GM18511 (cell line): Measurements from ENCODE around the gene EIF3F.
A peak's percentile ranks its signal among the peaks of the same experiment; 100 is the strongest.

Source experiments
- ATAC-seq: cut with Tn5 transposase; IDR thresholded peaks from one replicate; pipeline ENCODE4 v1.9.1; 2021; ENCODE audit warnings: mild to moderate bottlenecking, moderate library complexity; ENCODE audit not compliant: unreplicated experiment

Gene EIF3F

DNA sequence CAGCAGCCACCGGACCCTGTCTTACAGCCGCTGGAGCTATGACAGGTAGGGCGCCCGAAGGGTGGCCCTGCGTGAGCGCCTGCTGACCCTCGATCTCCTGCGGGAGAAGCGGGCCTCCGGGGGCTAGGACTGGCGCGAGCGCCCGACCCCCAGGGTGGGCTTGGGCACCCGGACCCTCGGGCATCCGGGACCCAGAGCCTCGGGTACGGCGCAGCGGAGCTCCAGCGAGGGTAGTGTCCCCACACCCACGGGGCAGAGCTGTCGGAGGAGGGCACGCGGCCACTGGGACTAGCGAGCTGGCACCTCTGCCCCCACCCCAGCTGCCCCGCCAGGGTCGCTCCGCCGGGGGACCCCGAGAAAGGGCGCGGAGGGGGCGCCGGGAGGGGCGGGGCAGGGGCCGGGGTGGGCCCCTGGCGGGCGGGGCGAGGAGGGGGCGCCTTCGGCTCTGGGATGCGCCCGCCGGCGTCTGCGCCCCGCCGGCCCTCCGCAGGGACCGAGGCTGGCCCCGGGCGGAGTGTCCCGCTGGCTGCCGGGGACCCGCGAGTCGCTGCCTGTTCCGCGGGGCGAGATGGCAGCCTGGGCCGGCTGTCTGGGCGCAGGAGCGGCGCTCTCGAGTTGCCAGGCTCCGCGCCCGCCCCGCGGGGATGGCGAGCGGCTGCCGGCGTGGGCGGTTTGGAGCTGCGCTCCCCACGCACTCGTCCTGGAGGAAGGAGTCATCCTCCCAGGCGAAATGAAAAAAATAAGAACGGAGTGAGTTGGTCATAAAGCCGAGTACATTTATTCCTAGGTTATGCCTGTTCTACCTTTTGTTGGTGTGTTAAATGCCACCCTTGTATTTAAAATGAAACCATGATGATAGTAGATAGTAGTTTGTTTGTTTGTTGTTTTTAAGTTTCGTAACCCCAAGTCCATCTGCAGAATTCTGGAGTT is 32.4 kb downstream of the EIF3F start:
- ATAC-seq: no peak

DNA sequence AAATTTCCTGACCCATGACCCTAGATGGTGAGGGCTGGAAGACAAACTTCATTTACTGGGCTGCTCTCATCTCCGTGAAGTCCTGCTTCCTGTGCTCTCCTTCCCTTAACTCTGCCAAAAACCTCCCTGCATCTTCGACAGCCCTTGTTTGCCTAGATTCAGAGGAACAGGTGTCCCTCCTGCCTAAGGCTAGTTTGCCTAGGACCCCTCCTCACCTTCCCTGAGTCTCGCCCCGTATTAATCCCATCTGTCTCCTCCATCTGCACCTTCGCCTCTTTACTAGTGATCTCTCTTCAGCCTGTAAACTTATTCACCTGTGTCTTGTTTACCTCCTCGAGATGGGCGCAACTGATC is 33.1 kb downstream of the EIF3F start:
- no peak for ATAC-seq

DNA sequence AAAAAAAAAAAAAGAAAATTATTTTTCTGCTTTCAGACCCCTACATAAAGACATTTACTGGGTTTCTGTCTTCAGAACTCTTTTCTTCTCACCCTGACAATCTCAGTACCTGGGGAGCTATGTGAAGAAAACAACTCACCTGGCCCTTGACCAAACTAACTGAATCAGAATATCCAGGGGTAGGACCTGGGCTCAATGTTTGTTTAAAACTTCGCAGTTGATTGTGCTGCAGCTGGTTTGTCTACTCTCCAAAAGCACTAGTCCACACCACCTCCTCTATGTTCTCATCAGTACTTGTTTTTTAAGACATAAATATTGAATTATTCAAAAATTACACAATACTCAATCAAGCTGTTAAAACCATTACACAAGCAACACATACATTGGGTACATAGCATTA is 34.8 kb downstream of the EIF3F start:
- ATAC-seq: no peak

DNA sequence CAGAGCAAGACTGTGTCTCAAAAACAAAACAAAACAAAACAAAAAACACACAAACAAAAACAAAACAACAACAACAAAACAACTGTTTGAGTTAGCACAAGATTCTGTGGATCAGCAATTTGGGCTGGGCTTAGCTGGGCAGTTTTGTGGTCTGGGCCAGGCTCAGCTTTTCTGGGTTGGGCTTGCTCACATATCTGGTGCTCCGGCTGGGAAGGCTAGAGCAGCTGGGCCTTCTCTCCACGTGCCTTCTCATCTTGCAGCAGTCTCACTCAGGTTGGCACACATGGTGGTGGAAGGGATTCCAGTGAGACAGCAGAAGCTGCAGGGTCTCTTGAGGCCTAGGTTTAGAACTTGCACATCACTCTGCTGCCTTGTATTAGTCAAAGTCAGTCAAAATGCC is 35.7 kb downstream of the EIF3F start:
- ATAC-seq: no peak

DNA sequence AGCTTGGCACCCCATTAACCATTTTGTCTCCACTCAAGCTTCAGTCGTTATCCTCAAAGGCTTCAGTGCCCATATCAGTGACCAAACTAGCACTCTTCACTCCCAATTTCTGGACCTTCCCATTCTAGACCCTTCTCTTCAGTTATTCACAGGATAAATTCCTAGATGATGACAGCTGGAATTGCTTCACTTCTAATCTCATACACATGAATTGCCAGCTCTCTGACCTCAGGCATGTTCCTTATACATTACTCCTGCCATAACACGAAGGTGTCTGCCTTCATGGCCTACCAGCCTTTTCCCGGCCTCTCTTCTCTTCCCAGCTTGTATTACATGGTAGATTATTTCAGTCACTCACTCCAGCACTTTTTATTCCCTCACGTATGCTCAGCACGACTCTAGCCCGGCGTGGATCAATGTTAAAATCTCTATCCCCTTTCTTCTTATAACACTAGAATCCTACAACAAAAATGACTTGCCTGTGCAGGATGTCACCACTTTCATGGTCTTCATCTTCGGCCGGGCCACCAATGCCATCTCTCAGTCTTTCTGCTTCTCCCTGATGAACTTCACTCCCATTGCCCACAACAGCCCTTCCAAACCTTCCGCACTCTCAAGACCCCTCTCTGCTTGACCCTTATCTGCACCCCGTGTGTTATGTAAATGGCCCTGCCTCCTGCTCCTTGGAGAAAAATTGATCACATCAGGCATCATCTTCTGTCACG is 36.9 kb downstream of the EIF3F start:
- no peak for ATAC-seq

DNA sequence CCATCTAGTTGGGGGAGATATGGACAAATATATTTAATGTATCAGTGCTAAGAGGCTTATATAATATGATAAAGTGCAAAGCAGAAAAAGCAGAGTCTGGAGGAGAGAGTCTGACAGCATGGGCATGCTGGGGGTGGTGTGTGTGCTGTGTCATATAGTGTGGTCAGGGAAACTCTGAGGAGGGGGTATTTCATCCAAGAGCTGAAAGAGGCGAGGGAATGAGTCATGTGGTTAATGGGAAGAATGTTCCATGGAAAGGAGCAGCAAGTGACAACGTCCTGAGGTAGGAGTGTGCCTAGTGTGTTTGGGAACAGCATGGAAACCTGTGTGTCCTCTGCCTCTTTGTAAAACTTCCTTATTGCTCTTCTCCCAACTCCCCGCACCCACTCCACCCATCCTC is 38.0 kb downstream of the EIF3F start:
- ATAC-seq: no peak

DNA sequence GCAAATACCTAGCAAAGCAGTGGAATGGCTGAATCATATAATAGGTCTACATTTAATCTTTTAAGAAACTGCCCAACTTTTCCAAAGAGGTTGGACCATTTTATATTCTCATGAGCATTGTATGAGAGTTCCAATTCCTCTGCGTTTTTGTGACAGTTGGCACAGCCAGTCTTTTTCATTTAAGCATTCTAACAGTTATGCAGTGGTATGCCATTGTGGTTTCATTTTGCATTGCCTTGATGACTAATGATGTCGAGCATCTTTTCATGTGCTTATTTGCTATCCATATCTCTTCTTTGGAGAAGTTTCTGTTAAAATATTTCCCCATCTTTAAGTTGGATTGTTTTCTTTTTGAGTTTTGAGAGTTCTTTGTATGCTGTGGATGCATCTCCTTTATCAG is 38.7 kb downstream of the EIF3F start:
- ATAC-seq: no peak

DNA sequence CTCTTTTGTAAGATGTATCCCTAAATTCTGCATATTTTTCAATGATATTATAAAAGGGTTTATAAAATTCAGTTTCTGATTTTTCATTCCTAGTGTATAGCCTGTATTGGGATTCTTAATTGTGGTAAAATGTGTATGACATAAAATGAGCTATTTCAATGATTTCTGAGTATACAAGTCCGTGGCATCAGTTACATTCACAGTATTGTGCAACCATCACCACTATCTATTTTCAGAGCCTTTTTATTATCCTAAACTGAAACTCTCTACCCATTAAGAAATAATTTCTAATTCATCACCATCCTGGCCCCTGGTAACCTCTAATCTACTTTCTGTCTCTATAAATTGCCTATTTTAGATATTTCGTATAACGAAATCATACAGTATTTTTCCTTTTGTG is 39.8 kb downstream of the EIF3F start:
- ATAC-seq: no peak

DNA sequence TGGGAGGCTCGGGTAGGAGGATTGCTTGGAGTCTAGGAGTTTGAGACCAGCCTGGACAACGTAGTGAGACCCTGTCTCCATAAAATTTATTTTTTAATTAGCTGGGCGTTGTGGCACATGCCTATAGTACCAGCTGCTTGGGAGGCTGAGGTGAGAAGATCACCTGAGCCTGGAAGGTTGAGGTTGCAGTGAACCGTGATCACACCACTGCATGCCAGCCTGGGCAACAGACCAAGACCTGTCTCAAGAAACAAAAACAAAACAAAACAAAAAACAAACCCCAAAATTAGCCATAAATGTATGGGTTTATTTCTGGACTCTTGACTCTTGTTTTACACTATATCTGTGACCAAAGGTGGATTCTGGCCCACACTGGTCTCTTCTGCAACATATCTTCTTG is 41.6 kb downstream of the EIF3F start:
- no peak for ATAC-seq

DNA sequence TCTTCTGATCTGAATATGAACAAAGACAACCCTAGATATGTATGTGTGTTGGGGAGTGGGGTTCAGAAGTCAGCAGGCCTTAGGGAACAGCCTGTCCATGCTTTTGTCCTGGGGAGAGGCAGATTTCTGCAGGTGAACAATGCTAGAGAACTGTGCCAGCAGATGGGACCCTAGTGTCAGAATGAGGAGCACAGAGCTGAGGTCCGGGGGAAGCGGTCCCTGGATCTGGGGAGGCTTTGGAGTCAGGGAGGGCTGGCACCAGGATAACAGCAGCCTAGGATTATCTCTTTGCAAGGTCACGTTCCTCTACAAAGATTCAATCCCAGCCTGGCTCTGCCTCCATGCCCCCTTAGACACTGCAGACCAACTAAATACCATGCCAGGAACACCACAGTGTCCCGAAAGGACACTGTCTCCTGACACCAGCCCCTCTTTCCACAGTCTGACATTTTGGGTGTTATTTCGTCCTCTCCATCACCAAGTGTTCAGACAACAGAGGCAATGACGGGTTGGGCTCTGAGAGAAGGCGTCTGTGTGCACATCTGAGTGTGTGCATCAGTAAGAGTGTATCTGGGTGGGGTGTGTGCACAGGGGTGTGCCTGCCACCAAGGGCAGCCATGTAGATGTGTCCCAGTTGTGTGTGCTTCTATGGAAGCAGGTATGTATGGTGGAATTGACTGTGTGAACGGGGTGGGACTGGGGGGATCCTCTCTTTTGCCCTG is 43.5 kb downstream of the EIF3F start:
- no peak for ATAC-seq

DNA sequence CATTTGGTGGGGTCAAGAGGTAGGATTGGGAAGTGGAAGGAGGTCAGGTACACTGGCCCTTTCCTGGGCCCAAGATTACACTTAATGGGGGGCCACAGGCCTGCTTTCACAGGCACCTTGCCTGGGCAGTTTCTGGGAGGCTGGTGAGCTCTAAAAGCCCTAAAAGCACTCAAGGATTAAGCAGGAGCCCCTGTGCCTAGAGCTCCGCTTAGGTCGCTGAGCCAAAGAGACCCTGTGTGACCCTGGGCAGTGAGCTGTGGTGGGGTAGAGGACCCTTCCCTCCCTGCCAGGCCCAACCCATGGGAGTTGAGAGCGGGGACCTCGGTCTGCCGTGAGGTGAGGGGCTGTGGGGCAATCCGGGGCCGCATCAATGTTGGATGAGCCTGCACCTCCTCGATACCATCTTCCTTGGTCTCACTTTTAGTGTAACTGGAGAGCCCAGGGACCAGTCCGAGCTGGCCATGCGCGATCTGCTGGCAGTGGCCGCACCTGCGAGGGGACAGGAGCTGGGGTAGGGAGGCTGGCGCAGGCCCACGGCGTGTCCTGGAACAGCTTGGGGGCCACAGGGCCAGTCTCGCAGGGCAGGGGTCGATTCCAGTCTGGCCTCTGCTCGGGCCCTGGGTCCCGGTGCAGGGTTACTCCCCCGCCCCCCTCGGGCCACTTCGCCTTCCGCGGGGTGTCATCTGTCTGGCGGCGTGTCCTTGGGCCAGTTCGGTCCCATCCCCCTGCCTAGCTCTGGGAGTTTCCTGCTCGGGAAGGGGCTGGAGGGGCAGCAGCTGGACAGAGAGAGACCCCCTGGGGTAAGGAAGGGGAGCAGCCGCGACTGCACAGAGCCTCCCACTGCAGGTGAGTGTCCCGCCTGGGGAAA is 44.3 kb downstream of the EIF3F start:
- no peak for ATAC-seq

DNA sequence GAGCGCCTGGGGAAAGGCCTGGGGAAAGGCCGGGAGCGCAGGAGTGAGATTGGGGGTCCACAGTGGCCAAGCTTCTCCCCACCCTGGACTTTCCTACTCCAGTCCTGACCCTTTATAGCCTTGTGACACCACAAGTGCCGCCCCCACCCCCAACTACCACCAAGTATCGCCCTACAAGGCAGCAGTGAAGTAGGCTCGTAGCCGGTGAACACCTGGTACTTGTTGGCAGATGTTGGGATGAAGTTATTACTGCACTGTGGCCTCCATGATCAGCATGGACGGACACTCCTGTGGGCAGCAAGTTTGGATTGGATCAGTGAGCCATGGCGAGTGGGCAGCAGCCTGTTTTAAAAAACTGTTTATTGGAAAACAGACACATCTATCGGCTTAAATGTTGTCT is 45.0 kb downstream of the EIF3F start:
- no peak for ATAC-seq

DNA sequence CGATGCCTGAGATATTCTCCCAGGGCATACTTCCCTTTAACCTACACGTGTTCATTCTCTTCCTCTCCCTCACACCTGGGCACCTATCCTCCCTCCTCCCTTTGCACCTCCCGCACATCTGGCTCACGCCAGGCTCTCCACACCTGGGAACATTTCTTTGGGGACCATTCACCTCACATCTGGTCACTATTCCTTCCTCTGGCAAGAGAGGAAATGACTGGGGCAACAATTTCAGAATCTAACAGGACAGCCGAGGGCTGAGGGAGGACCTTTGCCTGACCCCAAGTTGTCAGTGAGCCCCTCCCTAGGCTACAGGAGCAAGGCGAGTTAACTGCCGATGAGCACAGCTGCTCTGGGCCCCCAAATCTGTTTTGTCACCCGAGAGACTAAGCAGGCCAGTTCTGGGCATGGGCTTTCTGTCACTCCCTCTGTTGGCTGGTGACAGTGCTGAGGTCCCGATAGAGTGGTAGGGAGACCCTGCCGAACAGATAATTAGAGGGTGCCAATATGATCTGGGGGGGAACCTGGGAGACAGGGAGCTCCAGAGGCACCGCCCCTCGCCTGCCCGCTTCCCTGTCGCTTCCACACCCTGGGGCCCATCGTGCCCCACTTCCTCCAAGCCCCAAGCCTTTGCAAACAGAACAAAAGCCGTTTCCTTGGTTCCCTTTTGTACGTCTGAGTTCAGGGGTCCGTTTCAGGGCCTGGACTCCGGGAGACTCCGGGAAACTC is 45.6 kb downstream of the EIF3F start:
- ATAC-seq: no peak

DNA sequence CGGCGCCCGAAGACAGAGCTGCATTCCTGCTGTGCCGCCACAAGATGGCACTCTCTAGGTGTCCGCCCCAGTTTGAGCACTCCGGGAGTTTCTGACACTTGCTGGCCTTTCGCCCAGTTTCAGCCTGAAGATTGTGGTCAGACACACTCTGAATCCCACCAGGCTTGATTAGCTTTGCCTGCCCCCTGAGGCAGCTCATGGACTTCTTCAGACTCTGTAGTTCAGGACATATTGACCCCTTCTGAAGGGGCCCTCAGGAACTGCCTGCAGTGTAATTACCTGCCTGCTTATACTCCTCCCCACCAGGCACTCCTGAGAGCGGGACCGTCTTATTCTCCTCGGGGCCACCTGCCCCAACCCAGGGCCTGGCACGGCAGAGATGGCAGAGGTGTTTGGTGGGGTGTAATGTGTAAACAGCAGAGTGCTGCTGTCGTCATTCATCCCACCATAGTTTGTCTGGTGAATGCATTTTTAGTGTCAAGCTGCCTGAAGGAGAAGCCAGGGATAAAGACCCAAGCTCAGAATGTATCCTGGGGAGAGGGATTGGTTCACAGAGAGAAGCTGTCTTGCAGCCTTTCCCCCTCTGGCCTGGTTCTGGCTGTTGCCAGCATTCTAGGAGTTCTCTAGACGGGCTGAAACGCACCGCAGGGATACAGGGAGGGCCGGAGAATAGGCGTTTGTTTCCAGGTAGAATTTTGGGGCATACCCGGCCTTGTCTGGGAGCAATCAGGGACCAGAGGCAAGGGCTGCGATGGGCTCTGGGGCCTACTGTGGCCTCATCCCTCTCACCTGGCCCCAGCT is 46.4 kb downstream of the EIF3F start:
- peak; percentile 82 for ATAC-seq

DNA sequence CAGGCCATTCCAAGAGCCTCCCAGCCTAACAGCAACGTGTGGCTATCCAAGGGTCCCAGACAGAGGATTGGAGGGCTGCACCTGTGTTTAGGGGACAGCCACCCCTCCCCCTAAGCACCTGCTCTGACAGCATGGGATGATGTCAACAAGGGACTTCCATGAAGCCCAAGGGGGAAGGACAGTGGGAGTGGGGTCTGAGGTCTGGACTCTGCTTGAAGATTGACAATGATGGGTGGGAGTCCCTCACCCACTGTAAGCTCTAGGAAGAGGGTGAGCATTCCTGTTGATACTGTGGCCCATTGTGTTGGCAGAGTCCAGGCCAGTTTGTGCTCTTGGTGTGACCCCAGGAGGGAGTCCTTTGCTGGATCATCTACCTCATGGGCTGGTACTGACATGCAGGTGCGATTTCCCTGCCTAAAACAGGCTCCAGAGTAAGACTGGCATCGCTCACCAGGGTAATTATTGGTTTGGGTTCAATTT is 47.0 kb downstream of the EIF3F start:
- no peak for ATAC-seq

DNA sequence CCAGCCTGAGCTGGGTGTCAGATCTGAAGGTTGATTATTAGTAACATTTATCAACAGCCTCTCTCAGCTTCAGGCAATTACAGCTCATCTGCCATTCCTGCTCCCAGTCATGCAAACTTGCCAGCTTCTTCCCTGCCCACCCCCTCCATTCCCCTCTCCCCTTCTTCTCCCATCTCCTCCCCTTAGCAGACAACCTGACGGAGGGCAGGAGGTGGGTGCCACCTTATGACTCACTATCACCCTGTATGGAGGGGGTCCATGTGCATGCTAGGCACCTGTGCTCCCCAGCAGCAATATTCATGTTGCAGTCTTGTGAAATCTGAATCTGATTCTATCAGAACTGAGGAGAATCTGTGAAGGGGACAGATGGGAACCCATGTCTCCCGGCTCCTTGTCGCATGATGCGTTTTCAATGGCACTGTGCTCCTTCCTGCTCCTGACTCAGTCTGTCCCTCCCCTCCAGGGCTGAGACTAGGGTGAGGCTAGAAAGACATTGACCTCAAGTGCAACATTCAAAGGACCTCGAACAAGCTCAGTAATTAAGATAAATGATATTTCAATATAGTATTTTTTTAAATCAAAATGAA is 47.6 kb downstream of the EIF3F start:
- ATAC-seq: no peak

DNA sequence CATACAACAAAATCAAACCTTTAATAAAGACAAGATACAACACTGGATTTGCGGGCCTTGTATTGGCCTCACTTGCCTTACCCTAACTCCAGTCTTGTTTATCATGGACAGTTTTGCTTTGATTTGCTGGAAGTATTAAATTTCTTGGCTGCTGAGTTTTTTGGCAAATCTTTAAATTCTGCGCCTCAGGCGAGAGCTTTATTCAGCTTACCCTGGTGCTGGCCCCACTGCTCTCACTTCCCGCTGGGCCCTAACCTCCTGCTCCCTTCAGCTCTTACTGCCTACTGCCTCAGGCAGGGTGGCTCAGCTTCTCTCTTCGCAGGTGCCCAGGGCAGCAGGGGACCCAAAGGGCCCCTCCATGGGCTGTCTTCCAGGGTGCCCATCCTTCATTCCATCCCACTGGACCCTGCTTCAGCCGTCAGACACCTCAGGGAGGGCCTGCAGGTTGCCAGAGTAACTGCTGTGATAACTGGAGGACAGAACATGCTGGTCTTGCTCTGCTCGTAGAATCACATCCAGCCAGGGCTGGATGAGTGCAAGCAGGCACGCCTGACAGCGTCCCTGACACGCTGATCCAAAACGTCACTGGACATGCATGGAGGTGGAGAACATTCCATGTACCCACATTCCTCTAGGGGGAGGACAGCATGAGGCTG is 48.2 kb downstream of the EIF3F start:
- ATAC-seq: no peak
